Activated CD4-positive, CD25-positive, alpha-beta regulatory T cell (primary cell): ENCODE results near the gene UNKL.
"Not testable (repeated sequence)": the region's sequence is repeated elsewhere in the genome, so short reads cannot be mapped to it uniquely, and the experiment has no call there.

Experiments
- DNase-seq, 4 experiments: peaks; one replicate each; lab custom pipeline; 2025; lab: John Stamatoyannopoulos, UW

Gene UNKL

DNA sequence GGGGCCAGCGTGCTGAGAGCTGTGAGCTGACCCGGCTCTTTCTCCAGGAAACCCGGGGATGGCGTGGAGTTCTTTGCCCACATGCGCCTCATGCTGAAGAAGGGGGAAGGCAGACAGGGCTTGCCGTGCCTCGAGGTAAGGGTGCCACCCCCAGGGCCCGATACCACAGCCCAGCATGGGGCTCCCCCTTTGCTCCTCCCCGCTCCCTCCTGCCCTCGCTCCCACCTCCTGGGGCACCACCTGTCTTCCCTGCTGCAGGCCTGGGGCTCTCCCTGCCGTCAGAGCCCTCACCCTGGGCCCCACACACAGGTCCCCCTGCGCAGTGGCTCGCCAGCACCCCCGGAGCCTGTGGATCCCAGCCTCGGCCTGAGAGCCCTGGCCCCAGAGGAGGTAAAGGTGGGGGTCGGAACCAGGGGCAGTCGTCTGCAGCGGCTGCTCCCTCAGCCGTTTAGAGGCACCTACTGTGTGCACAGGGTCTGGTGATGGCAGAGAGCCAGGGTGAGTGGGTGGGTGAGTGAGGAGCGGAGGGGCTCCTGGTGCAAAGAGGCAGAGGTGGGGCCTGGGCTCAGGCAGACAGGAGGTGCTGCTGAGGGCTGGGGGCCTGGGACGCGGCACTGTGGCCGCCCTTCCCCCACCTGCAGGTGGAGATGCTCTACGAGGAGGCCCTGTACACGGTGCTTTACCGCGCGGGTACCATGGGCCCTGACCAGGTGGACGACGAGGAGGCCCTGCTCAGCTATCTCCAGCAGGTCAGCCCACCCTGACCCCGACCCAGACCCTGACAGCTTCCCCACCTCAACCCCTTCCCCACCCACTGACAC is 75.4 kb downstream of the UNKL start:
- no peak for DNase-seq

DNA sequence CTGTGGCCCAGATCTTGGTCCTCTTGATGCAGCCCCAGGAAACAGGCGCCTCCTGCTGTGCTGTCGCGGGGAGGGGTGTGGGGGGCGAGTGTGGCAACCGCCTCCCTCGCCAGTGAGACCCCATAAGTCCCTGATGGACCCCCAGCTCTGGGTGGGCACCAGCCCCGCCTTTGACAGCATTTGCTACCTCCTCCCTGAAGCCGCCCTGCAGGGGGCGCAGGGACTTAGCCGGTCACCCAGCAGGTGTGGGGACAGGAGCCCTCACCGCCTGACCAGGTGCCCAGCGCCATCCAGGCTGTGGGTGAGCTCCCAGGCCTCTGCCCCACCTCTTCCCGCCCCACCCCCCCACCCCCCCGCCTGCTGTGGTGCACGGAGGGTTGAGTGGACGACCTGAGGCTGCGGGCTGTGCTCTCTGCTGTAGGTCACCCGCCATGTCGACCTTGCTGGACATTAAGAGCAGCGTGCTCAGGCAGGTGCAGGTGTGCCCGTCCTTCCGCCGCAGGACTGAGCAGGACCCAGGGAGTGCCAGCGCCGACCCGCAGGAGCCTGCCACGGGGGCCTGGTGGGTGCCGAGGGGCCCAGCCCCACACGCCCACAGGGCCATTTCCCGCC is 76.3 kb downstream of the UNKL start:
- peak in 1 of 4 experiments; percentile 26 for DNase-seq

DNA sequence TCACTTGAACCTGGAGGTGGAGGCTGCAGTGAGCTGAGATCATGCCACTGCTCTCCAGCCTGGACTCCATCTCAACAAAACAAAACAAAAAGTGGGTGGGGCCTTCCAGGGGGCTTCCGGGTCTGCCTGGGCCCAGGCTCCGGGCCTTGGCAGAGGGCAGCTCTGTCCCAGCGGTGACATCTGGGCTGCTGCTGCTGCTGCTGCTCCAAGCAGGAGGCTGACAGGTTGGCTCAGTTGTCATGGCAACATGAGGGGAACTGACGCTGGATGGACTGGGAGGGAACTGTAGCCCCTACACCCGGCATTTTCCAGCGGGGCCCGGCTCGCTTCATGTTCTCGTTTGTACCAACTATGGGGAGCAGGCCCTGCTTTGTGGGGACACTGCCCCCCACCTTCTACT is 77.0 kb downstream of the UNKL start:
- no peak for DNase-seq

DNA sequence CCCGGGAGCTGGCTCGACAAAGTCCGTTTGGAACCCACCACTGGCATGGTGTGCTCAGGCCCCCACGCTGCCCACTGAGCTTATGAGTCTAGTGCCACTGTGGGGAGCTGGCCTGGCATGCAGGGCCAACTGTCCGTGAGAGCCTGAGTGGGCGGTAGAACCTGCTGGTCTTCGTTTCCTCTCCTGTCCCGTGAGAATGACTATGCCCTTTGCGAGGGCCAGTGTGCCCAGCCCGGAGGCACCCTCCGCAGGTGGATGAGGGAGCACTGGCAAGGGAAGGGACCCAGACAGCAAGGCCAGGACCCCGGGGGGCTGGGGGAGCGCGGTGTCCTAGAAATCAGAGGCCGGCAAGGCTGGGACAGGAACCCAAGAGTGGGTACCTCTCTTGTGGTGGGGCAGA is 77.9 kb downstream of the UNKL start:
- DNase-seq, result no peak

DNA sequence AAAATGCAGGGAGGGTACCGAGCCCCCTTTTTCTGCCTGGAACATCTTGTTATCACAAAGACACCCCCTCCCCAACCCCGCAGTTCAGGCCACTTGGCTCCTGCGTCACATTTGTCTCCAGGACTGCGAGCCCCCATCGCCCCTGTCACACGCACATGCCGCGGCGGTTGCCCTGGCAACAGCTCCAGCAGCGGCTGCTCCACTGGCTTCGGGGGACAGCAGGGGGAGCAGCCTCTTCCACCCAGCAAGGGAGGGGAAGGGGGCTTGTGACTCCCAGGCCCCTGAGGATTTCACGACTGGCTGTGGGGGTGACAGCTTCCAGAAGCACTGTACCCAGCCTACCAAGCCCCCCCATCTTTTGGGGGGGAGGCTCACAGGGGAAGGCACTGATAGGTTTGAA is 78.5 kb downstream of the UNKL start:
- DNase-seq, result no peak

DNA sequence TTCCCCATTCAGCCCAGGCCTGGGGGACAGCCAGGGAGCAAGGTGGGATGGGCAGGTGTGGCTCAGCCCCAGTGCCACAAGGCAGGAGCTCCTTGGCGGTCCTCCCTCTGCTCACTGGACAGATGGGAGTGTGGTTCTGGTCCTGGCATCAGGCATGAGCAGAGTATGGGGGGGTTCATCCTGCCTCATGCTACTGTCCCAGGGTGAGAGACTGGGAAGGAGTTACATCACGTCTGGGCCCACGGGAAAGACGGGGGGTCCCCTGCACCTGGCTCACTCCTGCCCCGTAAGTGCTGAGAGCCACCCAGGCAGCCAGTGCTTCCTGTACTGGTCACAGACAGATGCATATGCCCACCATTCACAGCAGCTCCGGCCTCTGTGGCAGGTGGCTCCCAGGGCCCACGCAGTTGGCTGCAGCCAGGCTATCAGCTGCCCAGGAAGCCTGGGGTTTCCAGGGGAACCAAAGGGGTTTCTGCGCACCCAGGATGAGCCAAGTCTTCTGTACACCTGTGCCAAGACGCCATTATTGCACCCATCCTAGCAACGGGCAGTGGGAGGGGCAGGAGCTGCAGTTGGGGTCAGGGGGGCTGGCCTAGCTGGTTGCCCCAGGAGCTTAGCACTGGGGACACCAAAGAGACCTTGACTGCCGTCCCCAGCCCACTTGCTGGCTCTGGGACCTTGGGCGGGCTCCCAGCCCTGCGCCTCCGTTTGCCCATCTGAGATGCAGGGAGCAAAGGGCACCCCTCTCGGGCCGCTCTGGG is 79.1 kb downstream of the UNKL start:
- no peak for DNase-seq

DNA sequence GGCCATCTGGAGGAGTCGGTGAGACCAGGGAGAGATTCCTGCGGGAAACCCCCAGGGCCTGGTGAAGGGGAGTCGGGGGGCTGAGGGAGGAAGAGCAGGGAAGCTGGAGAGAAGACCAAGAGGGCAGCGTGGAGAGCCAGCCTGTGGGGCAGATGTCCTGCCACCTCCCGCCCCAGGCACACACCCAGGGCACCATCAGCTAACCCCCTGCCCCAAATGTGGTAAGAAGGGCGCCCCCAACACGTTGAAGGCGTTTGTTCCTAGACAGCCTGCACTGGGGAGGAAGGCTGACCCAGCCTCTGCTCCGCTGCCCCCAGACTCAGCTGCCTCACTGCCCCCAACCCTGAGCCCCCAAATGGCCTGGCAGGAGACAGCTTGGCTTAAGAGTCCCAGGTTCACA is 79.8 kb downstream of the UNKL start:
- no peak for DNase-seq

DNA sequence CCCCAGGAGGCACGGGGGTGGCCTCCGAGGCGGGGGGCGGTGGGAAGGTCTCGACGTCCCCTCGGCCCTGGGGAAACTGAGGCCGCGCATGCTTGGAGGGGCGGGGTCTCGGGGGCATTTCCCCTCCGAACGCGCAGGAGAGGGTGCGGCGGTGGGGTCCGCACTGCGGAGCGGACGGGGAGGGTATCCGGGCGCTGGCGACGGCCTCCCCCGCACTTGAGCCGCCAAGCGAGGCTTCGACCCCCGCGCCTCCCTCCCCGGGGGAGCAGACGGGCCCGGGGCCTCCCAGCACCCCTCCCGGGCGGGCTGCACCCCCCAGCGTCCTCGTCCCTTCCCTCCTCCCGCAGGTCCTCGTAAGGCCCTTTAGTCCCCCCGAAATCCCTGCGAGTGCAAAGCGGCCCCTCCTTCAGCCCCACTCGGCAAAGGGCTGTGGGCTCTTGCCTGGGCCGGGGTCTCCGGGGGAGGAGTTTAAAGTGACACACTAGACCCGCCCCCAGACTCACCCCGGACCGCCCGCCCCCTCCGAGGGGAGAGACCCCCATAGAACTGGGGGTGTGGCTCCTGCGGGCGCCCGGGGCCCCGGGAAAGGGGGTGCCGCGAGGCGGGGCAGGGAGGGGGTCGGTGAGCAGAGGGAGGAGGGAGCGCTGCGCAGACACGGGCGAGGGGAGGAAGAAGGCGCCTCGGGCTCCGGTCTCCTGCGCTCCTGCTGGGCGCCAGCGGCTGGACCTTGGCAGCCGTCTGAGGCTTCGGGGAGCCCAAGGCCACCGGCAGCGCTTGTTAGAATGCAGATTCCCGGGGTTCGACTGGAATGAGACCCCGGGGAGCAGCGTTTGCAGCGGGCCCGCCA is 80.4 kb downstream of the UNKL start:
- no peak for DNase-seq

DNA sequence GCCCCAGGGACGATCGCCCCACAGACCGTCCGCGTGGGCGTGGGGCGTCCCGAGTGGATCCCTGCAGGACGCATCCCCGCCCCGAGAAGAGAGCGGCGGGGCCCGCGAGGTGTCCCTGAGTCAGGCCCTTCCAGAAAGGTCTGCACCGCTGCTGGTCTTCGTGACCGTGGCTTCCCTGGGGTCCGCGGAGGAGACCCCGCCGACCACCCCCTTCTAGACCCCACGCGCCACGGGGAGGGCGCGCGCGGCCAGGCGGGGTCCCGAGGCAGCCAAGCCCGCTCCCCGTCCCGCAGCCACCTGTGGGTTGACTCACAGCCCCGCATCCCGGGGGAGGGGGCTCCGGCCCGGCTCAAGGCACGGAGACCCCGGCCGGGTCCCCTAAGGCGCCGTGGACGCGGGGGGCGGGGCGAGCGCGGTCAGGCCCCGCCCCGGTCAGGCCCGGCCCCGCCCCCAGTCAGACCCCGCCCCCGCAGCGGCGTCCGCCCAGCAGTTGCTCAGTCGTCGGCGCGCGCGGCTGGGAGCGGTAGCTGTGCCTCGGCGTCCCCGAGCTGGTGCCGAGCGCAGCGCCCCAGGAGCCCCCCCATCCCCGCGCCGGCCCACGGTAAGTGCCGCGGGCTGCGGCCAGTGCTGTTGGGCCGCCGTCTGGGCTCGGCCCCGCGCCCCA is 81.2 kb downstream of the UNKL start, which contains the start of gene BAIAP3:
TSS of gene BAIAP3 (plus strand) at position 497 of the 664 bp plus-strand sequence. CDS start 4,905 bp downstream, outside the sequence.
- peak in 2 of 4 experiments; percentile 19 to 24 for DNase-seq

DNA sequence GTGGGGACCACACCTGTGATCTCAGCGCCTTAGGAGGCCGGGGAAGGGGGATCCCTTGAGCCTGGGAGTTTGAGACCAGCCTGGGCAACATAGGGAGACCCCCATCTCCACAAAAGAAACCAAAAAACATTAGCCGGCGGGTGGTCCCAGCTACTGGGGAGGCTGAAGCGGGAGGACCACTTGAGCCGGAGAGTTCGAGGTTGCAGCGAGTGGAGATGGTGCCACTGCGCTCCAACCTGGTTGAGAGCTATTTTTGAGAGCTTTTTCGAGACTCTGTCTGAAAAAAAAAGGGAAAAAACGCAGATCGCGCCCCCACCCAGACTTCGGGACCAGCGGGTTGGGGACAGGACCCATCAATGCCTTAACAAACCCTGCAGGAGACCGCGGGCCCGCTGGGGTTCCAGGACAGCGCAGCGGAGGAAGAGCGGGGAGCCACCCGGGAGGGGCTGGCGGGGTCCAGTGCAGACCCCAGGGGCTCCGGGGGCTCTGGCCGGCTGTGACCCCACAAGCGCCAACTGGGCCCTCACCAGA is 81.8 kb downstream of the UNKL start:
- DNase-seq, result no peak

DNA sequence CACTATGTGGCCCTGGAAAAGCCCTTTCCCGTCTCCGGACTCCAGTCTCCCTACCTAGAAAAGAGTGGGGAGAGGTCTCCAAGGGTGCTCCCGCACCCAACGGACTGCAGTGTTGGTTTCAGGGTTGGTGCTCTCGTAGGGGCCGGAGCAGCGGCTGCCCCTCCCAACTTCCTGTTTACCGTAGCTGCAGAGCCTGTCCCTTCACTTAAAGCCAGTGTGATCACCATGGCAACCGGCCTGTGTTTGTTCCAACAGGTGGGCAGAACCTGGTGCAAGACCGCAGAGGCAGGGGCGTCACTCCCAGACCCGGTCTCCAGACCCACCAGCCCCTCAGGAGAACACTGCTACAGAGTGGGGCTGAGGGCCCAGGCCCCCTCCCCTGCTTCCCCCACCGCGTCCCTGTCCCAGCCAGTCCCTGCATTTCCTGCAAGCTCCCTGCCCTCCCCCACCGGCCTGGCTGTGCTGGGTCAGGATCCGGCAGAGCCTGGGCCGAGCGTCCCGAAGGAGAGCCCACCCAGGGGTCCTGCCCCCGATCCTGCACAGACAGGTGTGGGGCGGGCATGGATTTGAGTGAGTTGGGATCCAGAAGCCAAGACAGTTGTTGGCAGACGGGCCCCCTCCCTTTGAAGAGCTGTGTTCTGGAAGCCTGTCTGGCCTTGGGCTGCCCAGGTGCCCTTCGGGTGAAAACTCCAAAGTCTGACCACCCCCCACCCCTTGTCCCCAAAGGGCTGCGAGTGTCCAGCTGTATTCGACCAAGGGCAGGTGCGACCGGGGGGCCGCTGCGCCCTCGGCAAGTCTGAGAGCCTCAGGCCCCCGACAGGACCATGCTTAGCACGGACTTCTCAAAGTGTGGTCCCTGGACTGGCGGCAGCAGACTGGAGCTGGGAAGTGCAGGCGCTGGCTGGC is 82.5 kb downstream of the UNKL start:
- no peak for DNase-seq

DNA sequence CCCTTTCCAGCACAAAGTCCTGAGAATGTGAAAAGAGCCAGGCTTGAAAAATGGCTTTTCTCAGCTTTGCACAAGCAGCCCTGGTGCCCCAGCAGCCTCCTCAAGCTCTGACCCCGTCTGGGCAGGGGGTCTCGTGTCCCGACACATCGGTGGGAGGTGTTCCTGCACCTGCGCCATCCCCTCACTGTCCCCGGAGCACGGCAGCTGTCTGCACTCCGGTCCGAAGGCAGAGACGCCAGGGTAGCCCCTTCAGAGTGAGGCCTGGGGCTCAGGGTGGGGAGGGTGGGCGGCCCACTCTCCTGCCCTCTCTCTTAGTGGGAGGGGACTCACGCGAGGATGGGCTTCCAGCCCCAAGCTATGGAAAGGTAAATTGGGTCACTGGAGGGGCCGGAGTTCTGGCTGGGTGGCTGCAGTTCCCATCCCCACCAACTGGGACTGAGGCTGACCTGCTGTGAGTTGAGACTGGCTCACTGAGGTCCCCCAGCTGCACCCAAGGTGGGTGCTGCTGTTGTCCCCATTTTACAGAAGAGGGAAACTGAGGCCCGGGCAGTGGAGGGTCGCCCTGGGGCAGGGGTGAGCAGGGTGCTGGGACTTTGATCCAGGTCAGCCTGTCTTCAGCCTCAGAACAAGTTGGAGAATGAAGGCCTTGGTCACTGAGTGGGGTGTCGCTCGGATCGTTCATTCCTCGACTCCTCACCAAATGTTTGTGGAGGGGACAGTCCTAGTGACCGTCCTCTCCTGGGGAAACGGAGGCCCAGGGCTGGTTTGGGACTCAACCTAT is 83.4 kb downstream of the UNKL start:
- no peak for DNase-seq

DNA sequence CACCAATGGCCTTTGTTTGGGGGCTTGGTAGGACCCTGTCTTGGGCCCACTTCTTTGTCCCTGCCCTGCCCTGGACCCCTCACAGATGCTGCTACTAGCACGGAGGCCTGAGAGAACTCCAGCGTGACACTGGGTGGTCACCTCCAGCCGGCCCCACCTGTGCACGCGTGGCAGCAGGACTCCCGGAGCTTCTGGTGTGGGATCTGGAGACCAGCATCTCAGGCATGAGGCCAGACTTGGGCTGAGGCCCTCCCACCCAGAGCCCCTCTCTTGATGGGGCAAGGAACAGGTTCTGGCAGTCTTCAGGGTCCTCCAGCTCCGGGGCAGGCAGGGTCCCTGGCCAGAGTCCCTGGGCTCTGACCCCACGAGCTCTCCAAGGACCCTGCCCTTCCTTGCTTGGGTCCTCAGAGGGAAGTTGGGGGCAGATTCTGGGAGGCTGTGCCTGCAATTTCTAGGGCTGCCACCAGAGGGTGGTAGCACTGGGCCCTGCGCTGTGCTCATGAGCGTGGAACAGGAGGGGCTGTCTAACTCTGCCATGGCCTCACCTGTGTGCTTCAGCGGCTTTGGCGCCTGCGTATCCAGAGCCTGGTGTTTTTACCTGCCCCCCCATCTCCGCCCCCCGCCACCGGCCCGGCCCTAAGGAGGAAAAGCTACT is 84.1 kb downstream of the UNKL start:
- no peak for DNase-seq

DNA sequence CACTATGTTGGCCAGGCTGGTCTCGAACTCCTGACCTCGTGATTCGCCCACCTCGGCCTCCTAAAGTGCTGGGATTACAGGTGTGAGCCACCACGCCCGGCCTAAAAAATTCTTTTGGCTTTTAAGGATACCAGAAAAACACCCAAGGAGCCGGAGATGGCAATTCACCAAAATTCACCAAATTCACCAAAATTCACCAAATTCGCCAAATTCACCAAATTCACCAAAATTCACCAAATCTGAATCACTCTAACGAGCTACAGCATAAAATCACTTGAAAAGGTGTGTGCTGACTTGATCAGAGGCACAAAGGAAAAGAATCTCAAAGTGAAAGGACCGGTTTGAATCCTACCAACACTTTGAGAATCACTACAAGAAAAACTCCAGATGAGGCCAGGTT is 85.5 kb downstream of the UNKL start:
- not testable (repeated sequence) for DNase-seq

DNA sequence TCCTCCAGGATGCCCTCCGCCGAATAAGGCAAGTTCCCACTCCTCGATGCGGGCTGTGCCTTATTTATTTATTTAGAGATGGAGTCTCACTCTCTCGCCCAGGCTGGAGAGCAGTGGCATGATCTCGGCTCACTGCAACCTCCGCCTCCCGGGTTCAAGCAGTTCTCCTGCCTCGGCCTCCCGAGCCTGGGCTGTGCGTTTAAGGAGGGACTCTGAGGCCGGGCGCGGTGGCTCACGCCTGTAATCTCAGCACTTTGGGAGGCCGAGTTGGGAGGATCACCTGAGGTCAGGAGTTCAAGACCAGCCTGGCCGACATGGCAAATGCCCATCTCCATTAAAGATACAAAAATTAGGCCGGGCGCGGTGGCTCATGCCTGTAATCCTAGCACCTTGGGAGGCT is 86.4 kb downstream of the UNKL start:
- DNase-seq, result not testable (repeated sequence)

DNA sequence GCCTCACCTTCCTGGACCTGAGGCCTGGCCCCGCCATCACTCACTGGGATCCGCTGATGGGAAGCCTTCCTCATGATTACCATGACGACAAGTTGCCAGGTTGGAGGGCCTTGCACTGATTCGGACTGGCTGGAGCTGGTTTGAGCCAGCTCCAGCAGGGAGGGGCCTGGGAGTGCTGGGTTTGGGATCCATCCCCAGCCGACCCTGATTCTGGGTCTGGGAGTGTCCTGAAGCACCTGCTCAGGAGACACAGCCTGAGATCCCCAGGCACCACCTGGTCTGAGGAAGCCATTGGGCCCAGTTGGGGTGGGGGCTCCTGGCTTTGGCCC is 86.9 kb downstream of the UNKL start:
- DNase-seq, result no peak

DNA sequence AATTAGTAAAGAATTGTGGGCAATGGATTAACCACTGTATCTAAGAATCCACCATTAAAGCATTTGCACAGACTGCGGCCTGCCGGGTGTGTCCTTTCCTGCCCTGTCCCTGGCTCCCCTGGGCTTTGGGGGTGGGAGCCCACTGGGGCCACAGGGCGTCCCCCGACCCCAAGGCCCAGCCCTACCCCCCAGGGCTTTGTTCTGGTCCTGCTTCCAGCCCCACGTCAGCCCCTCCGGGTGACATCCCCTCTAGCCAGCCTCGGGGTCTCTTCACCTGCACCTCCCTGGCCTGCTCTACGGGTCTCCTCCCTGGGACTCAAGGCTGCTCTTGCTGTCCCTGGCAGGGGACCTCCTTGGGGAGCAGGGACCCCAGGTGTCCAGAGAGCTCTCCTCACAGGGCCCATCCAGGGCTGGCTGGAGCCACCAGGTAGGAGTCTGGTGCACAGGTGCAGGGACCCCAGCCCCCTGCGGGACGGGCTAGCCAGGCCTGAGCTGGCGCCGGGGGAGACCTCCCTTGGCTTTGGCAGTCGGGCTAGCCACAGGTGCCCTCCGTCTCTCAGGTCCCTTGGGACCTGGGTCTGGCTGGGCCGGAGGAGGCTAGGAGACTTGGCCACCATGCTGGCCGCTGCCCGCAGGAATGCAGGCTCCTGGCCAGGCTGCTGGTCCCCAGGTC is 87.4 kb downstream of the UNKL start:
- DNase-seq, result no peak

DNA sequence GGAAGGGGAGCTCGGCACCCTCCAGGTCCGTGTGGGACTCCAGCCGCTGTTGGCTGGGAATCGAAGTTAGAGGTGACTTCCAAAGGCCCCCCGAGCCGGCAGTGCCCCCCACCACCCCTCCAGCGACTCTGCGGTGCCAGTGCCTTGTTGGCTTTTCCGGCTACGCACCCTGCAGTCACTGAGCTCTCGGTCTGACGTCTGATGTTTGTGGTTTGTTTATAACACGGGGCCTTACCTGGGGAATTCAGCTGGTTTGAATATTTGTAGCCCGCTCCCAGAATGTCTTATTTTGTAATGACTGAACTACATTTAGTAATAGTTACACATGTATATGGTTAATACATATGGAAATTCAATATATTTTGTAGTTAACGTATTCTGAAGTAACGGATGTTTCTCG is 88.1 kb downstream of the UNKL start:
- DNase-seq, result no peak
